ENCODE results near the gene ERICH2.
"Not testable (repeated sequence)": the region's sequence is repeated elsewhere in the genome, so short reads cannot be mapped to it uniquely, and the experiment has no call there.

The ERICH2 gene

DNA sequence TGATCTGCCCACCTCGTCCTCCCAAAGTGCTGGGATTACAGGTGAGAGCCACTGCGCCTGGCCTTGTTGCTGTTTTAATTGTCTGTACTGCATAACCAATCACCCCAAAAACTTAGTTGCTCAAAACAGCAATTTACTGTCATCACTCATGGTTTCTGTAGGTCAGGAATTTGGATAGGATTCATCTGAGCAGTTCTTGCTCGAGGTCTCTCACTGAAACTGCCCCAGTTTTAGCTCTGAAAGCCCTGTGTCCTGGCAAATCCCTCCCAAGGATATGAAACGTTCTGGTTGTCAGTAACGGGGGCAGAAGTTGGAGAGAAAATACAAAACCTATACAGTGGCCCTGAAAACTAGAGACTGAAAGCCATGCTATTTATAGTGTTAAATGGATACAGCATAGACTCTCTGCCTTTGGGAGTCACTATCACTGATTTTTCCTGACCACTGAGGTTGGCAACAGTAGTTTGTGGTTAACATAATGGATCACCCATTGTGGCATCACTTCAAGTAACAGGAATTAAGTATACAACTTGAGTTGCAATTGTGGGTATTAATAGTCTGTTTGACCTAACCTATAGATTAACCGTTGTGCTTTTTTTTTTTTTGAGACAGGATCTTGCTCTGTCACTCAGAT, 27.2 kb upstream of the ERICH2 start:
- H3K27me3 ChIP-seq (ENCODE audit: insufficient read depth, insufficient read length): no peaks in the 10 kb centered on the region
- H3K4me3 ChIP-seq (ENCODE audit: insufficient read length, low read depth): no peak overlapping the region
- TF ChIP-seq SUZ12 (IDR thresholded peaks at IDR 0.05; ENCODE audit: extremely low read depth, insufficient read depth, insufficient read length) (no peak), YY1 (IDR thresholded peaks at IDR 0.05; ENCODE audit: insufficient read depth, insufficient read length) (no peak), ZNF274 (IDR thresholded peaks at IDR 0.05; ENCODE audit: low read depth, low read length) (no peak)
- no peak overlapping the region for H3K9ac ChIP-seq (ENCODE audit: insufficient read length, low read depth)
- H3K36me3 ChIP-seq (ENCODE audit: insufficient read depth, insufficient read length, low read length): no peaks in the 10 kb centered on the region
- H3K9me3 ChIP-seq (ENCODE audit: insufficient read depth, low read length): no peaks in the 10 kb centered on the region
- DNase-seq (ENCODE audit: low read depth, low spot score): no peak
- no peaks in the 10 kb centered on the region for H3K4me1 ChIP-seq (ENCODE audit: insufficient read depth, insufficient read length)

DNA sequence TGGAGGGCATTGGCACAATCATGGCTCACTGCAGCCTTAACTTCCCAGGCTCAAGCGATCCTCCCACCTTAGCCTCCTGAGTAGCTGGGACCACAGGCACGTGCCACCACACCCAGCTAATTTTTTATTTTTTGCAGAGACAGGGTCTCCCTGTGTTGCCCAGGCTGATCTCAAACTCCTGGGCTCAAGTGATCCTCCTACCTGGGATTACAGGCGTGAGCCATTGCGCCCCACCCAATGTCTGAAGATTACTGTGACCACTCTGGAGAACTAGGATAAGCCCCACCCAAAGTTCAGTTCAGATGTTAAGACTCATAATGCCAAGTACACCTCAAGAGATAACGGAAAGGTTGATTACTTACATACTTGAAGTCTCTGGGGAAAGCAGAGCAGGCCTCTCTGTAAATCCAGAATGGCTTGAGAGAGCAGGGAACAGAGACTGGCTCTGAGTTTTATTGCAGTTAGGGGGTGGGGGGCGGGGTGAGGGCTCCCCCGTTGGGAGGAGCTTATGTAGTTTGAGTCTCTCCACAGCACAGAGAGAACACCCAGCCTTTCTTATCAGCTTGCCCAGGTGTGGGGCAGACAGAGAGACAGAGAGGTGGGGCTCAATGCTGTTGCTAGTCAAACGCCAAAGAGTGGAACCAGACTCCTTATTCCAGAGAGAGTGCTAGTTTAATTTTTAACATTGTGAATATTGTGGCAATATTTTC, 26.5 kb upstream of the ERICH2 start:
- TF ChIP-seq YY1 (IDR thresholded peaks at IDR 0.05; ENCODE audit: insufficient read depth, insufficient read length) (no peak), ZNF274 (IDR thresholded peaks at IDR 0.05; ENCODE audit: low read depth, low read length) (no peak), SUZ12 (IDR thresholded peaks at IDR 0.05; ENCODE audit: extremely low read depth, insufficient read depth, insufficient read length) (no peak)
- Histone ChIP-seq H3K4me3 (ENCODE audit: insufficient read length, low read depth) (no peak overlapping the region), H3K9ac (ENCODE audit: insufficient read length, low read depth) (no peak overlapping the region), H3K36me3 (ENCODE audit: insufficient read depth, insufficient read length, low read length) (no peaks in the 10 kb centered on the region), H3K27me3 (ENCODE audit: insufficient read depth, insufficient read length) (no peaks in the 10 kb centered on the region), H3K9me3 (ENCODE audit: insufficient read depth, low read length) (no peaks in the 10 kb centered on the region), H3K4me1 (ENCODE audit: insufficient read depth, insufficient read length) (no peaks in the 10 kb centered on the region)
- DNase-seq (ENCODE audit: low read depth, low spot score): no peak

- DNase-seq (ENCODE audit: low read depth, low spot score): no peak
- Histone ChIP-seq H3K9me3 (ENCODE audit: insufficient read depth, low read length) (no peaks in the 10 kb centered on the region), H3K36me3 (ENCODE audit: insufficient read depth, insufficient read length, low read length) (no peaks in the 10 kb centered on the region), H3K4me1 (ENCODE audit: insufficient read depth, insufficient read length) (no peaks in the 10 kb centered on the region), H3K9ac (ENCODE audit: insufficient read length, low read depth) (no peak overlapping the region), H3K27me3 (ENCODE audit: insufficient read depth, insufficient read length) (no peaks in the 10 kb centered on the region), H3K4me3 (ENCODE audit: insufficient read length, low read depth) (no peak overlapping the region)
- TF ChIP-seq SUZ12 (IDR thresholded peaks at IDR 0.05; ENCODE audit: extremely low read depth, insufficient read depth, insufficient read length) (no peak), ZNF274 (IDR thresholded peaks at IDR 0.05; ENCODE audit: low read depth, low read length) (no peak), YY1 (IDR thresholded peaks at IDR 0.05; ENCODE audit: insufficient read depth, insufficient read length) (no peak)
These were observed 25.8 kb upstream of the ERICH2 start for GRCh38 chr2:170744248-170745002.

GRCh38 chr2:170745305-170745704, 24.9 kb upstream of the ERICH2 start:
- no peaks in the 10 kb centered on the region for H3K27me3 ChIP-seq (ENCODE audit: insufficient read depth, insufficient read length)
- H3K9ac ChIP-seq (ENCODE audit: insufficient read length, low read depth): no peak overlapping the region
- no peaks in the 10 kb centered on the region for H3K4me1 ChIP-seq (ENCODE audit: insufficient read depth, insufficient read length)
- H3K9me3 ChIP-seq (ENCODE audit: insufficient read depth, low read length): no peaks in the 10 kb centered on the region
- H3K4me3 ChIP-seq (ENCODE audit: insufficient read length, low read depth): no peak overlapping the region
- H3K36me3 ChIP-seq (ENCODE audit: insufficient read depth, insufficient read length, low read length): no peaks in the 10 kb centered on the region
- TF ChIP-seq YY1 (IDR thresholded peaks at IDR 0.05; ENCODE audit: insufficient read depth, insufficient read length) (no peak), SUZ12 (IDR thresholded peaks at IDR 0.05; ENCODE audit: extremely low read depth, insufficient read depth, insufficient read length) (no peak), ZNF274 (IDR thresholded peaks at IDR 0.05; ENCODE audit: low read depth, low read length) (no peak)
- no peak for DNase-seq (ENCODE audit: low read depth, low spot score)

DNA sequence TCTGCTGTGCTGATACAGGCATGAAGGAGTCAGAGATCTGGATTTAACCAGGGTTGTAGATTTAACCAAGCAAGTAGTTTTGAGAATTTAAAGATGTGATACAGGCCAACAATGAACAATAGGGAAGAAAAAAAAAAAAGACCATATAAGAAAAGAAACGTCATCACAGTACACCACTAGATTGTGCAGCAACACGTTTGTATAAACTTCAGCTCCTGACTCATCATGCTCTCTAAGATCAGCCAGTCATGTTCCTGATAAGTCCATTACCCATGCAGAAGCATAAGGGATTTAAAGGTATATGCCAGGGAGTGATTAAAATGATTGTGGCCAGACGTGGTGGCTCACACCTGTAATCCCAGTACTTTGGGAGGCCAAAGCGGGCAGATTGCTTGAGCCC, 22.3 kb upstream of the ERICH2 start:
- DNase-seq (ENCODE audit: low read depth, low spot score): no peak
- Histone ChIP-seq H3K4me3 (ENCODE audit: insufficient read length, low read depth) (no peak overlapping the region), H3K9me3 (ENCODE audit: insufficient read depth, low read length) (no peaks in the 10 kb centered on the region), H3K4me1 (ENCODE audit: insufficient read depth, insufficient read length) (no peaks in the 10 kb centered on the region), H3K36me3 (ENCODE audit: insufficient read depth, insufficient read length, low read length) (no peaks in the 10 kb centered on the region), H3K9ac (ENCODE audit: insufficient read length, low read depth) (no peak overlapping the region), H3K27me3 (ENCODE audit: insufficient read depth, insufficient read length) (no peaks in the 10 kb centered on the region)
- TF ChIP-seq YY1 (IDR thresholded peaks at IDR 0.05; ENCODE audit: insufficient read depth, insufficient read length) (no peak), ZNF274 (IDR thresholded peaks at IDR 0.05; ENCODE audit: low read depth, low read length) (no peak), SUZ12 (IDR thresholded peaks at IDR 0.05; ENCODE audit: extremely low read depth, insufficient read depth, insufficient read length) (no peak)

GRCh38 chr2:170751555-170751954, 18.6 kb upstream of the ERICH2 start:
- not testable (repeated sequence) for DNase-seq (ENCODE audit: low read depth, low spot score); H3K27me3 ChIP-seq (ENCODE audit: insufficient read depth, insufficient read length); H3K4me1 ChIP-seq (ENCODE audit: insufficient read depth, insufficient read length); H3K9me3 ChIP-seq (ENCODE audit: insufficient read depth, low read length); H3K9ac ChIP-seq (ENCODE audit: insufficient read length, low read depth); H3K4me3 ChIP-seq (ENCODE audit: insufficient read length, low read depth); H3K36me3 ChIP-seq (ENCODE audit: insufficient read depth, insufficient read length, low read length)

DNA sequence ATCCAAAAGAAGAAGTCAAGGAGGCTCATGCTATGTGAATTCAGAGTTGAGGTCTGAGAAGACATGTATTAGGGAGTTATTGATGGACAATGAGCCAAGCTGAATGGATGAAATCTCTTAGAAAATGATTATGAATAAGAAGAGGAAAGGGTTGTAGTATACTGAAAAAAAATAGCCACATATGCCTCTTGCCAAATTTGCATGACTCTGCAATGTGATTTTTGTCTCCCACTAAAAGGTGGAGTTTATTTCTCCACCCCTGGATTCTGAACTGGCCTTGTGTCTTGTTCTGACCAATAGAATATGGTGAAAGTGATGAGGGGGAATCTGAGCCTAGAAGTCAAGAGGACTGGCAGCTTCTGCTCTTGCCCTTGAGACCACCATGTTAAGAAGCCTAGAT, 8.6 kb upstream of the ERICH2 start:
- no peak overlapping the region for H3K9ac ChIP-seq (ENCODE audit: insufficient read length, low read depth)
- peaks cover 3% of the 10 kb centered on the region for H3K4me1 ChIP-seq (ENCODE audit: insufficient read depth, insufficient read length)
- no peak overlapping the region for H3K4me3 ChIP-seq (ENCODE audit: insufficient read length, low read depth)
- no peak for DNase-seq (ENCODE audit: low read depth, low spot score)
- no peak for TF ChIP-seq YY1 (IDR thresholded peaks at IDR 0.05; ENCODE audit: insufficient read depth, insufficient read length)
- TF ChIP-seq SUZ12 (IDR thresholded peaks at IDR 0.05; ENCODE audit: extremely low read depth, insufficient read depth, insufficient read length): no peak
- TF ChIP-seq ZNF274 (IDR thresholded peaks at IDR 0.05; ENCODE audit: low read depth, low read length): no peak
- H3K9me3 ChIP-seq (ENCODE audit: insufficient read depth, low read length): no peaks in the 10 kb centered on the region
- H3K27me3 ChIP-seq (ENCODE audit: insufficient read depth, insufficient read length): no peaks in the 10 kb centered on the region
- no peaks in the 10 kb centered on the region for H3K36me3 ChIP-seq (ENCODE audit: insufficient read depth, insufficient read length, low read length)
